GM19025 (cell line): ENCODE results near the gene BICC1.

Source experiments
- ATAC-seq: cut with Tn5 transposase; IDR thresholded peaks from one replicate; pipeline ENCODE4 v1.9.1; 2021; ENCODE audit warnings: mild to moderate bottlenecking, low read depth, moderate library complexity; ENCODE audit not compliant: unreplicated experiment

The BICC1 gene

GRCh38 chr10:58695022-58695421 is 182.3 kb downstream of the BICC1 start:
- no peak for ATAC-seq

- no peak for ATAC-seq
These were observed 184.1 kb downstream of the BICC1 start for GRCh38 chr10:58696736-58697135.

GRCh38 chr10:58697691-58698090 is 185.0 kb downstream of the BICC1 start:
- ATAC-seq, result no peak

DNA sequence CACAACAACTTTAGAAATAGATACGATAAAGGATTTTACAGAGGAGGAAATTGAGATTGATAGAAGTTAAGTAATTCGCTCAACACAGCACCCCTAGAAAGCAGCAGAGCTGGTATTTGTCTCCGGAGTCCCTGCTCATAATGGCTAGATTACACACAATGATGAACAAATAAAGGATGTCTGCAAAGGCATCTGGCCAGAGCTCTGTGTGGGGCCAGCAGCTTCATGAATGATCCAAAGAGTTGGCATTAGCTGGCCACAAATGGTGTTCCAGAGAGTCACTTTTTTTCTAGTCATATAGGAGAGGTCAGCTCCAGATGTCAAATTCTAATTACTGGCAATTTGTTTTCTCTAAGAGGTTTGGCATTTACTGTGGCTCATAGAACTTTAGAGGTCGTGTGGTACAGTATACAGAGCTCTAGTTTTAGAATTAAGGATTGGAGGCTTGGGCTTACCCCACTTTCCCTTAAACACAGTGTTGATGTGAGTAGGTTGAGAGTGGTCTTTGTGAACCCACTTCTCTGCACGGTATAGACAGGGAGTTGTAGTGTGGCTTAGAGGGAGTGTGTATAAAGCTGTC is 186.2 kb downstream of the BICC1 start:
- no peak for ATAC-seq

- ATAC-seq, result no peak
These were observed 187.9 kb downstream of the BICC1 start for GRCh38 chr10:58700591-58700990.

DNA sequence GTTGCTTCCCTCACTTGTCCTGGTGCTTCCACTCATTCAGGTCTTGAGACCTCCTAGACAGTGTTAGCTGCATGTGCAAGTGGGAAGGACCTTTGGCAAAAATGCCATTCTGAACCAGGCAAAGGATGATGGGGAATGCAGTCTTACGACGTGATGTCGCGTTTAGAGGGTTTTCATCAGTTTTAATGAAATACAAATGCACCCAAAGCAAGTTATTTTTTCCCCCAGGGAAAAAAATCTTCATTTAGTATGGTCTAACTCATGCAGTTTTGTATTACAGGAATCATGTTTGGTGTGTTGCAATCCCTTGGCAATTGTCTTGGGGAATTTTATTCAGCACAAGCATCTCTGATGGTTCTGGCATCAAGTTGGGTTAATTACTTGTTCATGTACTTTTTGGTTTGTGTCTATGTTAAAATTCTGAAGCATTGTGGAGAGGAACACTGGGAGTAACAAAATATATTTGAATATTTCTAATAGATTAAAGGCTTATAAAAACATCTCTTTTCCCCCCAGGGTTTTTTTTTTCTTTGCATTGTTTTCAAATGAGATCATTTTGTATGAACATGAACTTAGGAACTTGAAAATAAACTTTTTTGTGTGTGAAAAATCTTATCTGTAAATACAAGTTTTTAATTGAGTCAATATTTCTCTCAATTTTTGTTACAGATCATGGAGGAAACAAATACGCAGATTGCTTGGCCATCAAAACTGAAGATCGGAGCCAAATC is 188.9 kb downstream of the BICC1 start:
- no peak for ATAC-seq

DNA sequence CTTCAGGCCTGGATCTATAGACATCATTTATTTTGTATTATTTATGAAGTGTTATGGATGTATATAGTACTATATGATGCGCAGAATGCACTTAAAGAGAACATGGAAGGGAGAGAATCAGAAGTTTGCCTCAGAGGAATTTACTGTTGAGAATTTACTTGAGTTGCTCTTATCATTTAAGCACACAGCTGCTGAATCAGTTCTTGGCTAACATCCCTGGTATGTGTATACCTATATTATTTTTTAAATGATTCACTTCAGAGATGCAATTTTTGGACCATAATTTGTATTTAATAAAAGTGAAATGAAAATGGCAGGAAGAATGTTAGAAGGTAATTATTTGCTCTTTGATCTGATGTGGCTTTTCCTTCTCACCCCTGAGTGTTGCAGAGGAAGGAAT is 191.6 kb downstream of the BICC1 start:
- ATAC-seq, result no peak

DNA sequence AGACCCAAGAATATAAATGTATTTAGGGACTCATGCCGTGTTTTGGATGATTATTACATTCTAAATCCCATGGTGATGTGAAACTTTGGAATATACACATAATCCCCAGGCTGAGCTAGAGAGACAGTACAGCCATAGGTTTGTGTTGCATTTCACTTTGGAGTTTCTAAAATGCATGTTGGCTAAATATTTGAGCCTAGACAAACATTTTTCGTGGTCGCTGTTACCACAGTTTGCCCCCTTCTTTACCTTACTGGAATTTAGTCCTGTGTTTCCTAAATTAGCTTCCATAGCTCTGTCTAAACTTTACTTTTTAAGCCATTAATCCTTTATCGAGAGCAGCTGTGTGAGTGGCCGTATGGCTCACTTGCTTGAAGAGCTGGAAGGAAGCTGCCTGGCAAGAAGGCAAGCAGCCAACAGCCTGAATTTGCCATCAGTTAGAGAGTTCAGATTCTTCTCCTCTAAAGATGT is 192.0 kb downstream of the BICC1 start:
- no peak for ATAC-seq

DNA sequence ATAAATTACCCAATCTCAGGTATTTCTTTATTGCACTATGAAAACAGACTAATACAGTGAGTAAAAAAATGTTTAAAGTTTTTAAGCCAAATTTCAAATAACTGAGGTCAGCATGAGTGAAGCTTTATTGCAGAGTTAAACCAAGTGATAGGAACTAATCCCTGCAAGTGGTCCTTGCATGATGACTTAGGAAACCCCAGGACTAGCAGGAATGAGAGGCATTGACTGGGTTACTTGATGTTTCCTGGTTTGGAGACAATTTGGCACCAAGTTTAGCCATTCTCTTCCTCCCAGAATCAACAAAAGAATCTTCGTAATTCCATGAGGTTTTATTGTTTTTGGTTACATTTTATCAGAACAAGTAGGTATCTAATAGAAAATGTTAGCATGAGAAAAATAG is 194.2 kb downstream of the BICC1 start:
- no peak for ATAC-seq

DNA sequence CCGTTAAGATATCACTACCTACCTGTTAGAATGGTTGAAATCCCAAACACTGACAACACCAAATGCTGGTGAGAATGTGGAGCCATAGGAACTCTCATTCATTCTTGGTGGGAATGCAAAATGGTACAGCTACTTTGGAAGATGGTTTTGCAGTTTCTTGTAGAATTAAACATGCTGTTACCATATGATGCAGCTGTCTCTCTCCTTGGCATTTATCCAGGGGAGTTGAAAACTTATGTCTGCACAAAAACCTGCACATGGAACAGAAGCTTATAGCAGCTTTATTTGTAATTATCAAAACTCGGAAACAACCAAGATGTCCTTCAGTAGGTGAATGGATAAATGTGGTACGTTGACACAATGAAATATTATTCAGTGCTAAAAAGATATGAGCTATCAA is 199.5 kb downstream of the BICC1 start:
- ATAC-seq, result no peak

- ATAC-seq, result no peak
These were observed 200.3 kb downstream of the BICC1 start for GRCh38 chr10:58712982-58713381.

- ATAC-seq, result no peak
These were observed 201.7 kb downstream of the BICC1 start for GRCh38 chr10:58714409-58714808.

GRCh38 chr10:58715061-58715460 is 202.4 kb downstream of the BICC1 start:
- no peak for ATAC-seq

DNA sequence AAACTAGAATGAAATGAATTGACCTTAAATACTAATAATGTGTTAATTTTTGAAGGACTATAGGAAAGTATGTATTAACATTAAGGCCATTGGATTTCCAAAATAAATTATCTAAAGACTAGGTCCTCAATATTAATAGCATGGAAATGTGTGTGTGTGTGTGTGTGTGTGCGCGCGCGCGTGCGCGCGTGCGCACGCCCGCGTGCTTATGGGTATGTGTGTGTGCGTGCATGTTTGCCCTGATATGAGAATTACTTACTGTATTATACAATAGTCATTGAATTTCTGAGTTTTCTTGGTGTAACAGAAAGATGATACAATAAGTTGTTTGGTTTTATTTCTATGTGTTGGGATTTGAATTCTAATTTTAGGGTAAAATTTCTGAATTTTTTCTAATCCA is 205.9 kb downstream of the BICC1 start:
- no peak for ATAC-seq

GRCh38 chr10:58721601-58722281 is 209.1 kb downstream of the BICC1 start:
- ATAC-seq, result no peak

DNA sequence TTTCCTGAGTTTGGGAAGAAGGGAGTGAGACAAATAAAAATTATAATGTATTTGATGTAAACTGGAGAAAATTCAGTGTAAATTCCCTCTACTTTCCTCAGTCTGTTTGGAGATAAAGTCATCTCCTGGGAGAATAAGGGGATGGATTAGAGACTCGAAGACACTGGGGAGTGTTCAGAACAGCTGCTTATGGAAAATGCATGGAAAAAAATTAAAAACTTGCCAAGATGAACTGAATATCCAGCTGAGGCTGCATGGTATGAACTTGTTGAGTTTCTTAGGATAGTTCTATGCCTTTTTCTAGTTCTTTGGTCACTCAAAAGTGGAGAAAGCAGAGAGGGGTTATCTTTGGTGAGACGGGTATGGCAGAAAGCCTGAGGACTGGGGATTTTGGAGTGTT is 210.5 kb downstream of the BICC1 start:
- no peak for ATAC-seq

GRCh38 chr10:58723966-58724365 is 211.3 kb downstream of the BICC1 start:
- ATAC-seq, result no peak

- no peak for ATAC-seq
These were observed 212.1 kb downstream of the BICC1 start for GRCh38 chr10:58724781-58725180.

DNA sequence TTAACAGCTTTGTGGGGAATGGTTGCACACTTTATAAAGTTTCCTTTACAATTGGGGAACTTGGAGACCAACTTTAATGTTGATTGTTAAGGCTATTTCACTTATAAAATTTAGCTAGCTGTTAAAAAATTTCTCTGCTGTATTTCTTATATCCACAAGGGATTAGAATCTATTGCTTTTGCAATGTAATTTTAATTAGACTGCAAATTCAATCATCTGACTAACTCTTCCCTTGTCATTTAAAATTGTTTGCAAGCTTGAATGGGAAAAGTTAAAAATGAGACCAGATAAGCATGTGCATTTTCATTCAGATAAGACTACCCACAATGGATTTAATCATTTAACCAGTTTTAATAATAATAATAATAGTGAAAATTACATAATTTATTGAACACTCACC is 213.2 kb downstream of the BICC1 start:
- ATAC-seq, result no peak

- no peak for ATAC-seq
These were observed 215.0 kb downstream of the BICC1 start for GRCh38 chr10:58727633-58728032.

GRCh38 chr10:58731276-58731675 is 218.6 kb downstream of the BICC1 start:
- no peak for ATAC-seq

GRCh38 chr10:58733436-58733835 is 220.8 kb downstream of the BICC1 start:
- no peak for ATAC-seq
